CD4-positive, alpha-beta T cell treated with Interferon gamma for 1 hour (primary cell): Measurements from ENCODE around the gene BRSK1.

Experiments
- DNase-seq: peaks from one replicate; pipeline ENCODE4 v3.0.0-alpha.2; 2020

BRSK1 gene

GRCh38 chr19:55355213-55355821 is 71.5 kb downstream of the BRSK1 start:
- DNase-seq = no peak

DNA sequence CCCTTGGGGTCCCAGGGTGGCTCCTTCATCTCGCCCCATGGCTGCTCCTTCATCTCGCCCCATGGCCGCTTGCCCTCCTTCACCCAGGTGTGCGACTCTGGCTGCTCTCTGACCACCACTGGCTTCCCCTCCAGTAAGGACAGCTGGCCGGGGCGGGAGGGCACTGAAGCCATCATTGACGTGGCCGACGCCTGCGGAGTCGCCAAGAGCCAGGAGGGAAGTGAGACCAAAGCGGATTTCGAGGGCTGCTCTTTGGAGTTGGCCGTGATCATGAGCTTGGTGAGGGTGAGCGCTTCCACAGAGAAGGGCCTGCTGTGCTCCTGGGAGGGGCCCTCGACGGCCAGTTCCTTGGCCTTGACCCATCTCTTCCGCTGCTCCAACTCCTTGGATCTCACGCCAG is 74.7 kb downstream of the BRSK1 start:
- DNase-seq = no peak

GRCh38 chr19:55358943-55359908 is 75.4 kb downstream of the BRSK1 start:
- DNase-seq = no peak

GRCh38 chr19:55360902-55361301 is 77.1 kb downstream of the BRSK1 start:
- no peak for DNase-seq
